GM10248 (cell line): Measurements from ENCODE around the gene IFI27.

Experiments
- CTCF ChIA-PET: fragments of 300-600 bp; sonication (Branson Sonifier 250); formaldehyde crosslinking; extraction: SDS; loops from one replicate; lab custom pipeline; 2021; ENCODE audit warnings: antibody characterized with exemption; lab: Yijun Ruan, JAX
- POLR2A ChIA-PET: fragments of 350-650 bp; sonication (Branson Sonifier 250); formaldehyde crosslinking; extraction: SDS; loops from one replicate; lab custom pipeline; 2020; ENCODE audit warnings: antibody characterized with exemption; lab: Yijun Ruan, JAX
- DNase-seq: peaks from one replicate; pipeline ENCODE4 v3.0.0; 2012; ENCODE audit errors: extremely low spot score
- CTCF ChIP-seq: IDR thresholded peaks from 2 replicates; pipeline ENCODE4 v1.5.1; 2012; ENCODE audit warnings: mild to moderate bottlenecking, low read depth; ENCODE audit errors: extremely low read depth, missing control alignments, control extremely low read depth

Gene IFI27

GRCh38 chr14:94120667-94121340 is 10.3 kb downstream of the IFI27 start:
- CTCF ChIA-PET = interaction anchor here (1.0 to 1.3 kb wide), 2 partner anchors 11 to 84 kb away, joined by 3 read pairs; no protein-coding TSS in a partner anchor
- no peak for DNase-seq
- no peak for TF ChIP-seq CTCF
- POLR2A ChIA-PET = no interaction called here

GRCh38 chr14:94121485-94121884 is 10.9 kb downstream of the IFI27 start:
- DNase-seq = no peak
- CTCF ChIA-PET = interaction anchor here (1.0 kb wide), 2 partner anchors 11 to 15 kb away, joined by 3 to 6 read pairs; no protein-coding TSS in a partner anchor
- TF ChIP-seq CTCF = no peak
- POLR2A ChIA-PET = no interaction called here

- TF ChIP-seq CTCF = no peak
- CTCF ChIA-PET = interaction anchor here (1.0 to 1.4 kb wide), 3 partner anchors 9 to 16 kb away, joined by 3 to 4 read pairs (median 3); no protein-coding TSS in a partner anchor
- no peak for DNase-seq
- POLR2A ChIA-PET = no interaction called here
Measured at GRCh38 chr14:94122438-94122837, 11.9 kb downstream of the IFI27 start.

GRCh38 chr14:94123296-94123695 is 12.8 kb downstream of the IFI27 start:
- ChIA-PET POLR2A (no interaction called here), CTCF (interaction anchor here (1.4 to 6.8 kb wide), 2 partner anchors 9 to 14 kb away, joined by 4 to 46 read pairs; no protein-coding TSS in a partner anchor)
- no peak for DNase-seq
- TF ChIP-seq CTCF = no peak

GRCh38 chr14:94123868-94124267 is 13.3 kb downstream of the IFI27 start:
- DNase-seq = no peak
- POLR2A ChIA-PET = interaction anchor here (0.6 kb wide), 1 partner anchor 693 kb away, joined by 3 read pairs; the partner anchor contains the start of gene UNC79
- CTCF ChIA-PET = interaction anchor here (0.7 to 6.8 kb wide), 4 partner anchors 9 to 56 kb away, joined by 3 to 46 read pairs (median 6); no protein-coding TSS in a partner anchor
- TF ChIP-seq CTCF = no peak

- no peak for DNase-seq
- ChIA-PET POLR2A (interaction anchor here (0.6 to 0.7 kb wide), 2 partner anchors 548 to 694 kb away, joined by 3 to 6 read pairs; partner anchors contain the start of gene UNC79), CTCF (interaction anchor here (0.7 to 6.8 kb wide), 4 partner anchors 8 to 55 kb away, joined by 3 to 46 read pairs (median 6); no protein-coding TSS in a partner anchor)
- no peak for TF ChIP-seq CTCF
Measured at GRCh38 chr14:94124582-94125377, 14.2 kb downstream of the IFI27 start.
